CD4-positive, alpha-beta T cell treated with Interleukin-6 for 4 hours (primary cell): ENCODE results near the gene ATRN.
"Not testable (repeated sequence)": the region's sequence is repeated elsewhere in the genome, so short reads cannot be mapped to it uniquely, and the experiment has no call there.

Experiments
- DNase-seq: peaks from one replicate; pipeline ENCODE4 v3.0.0-alpha.2; 2020; ENCODE audit warnings: mixed read lengths

ATRN gene

GRCh38 chr20:3521852-3522740 lies 51.3 kb downstream of the ATRN start:
- DNase-seq, result no peak

DNA sequence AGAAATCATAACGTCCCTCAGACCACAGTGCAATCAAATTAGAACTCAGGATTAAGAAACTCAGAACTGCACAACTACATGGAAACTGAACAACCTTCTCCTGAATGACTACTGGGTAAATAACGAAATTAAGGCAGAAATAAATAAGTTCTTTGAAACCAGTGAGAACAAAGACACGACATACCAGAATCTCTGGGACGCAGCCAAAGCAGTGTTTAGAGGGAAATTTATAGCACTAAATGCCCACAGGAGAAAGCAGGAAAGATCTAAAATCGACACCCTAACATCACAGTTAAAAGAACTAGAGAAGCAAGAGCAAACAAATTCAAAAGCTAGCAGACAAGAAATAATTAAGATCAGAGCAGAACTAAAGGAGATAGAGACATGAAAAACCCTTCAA lies 53.9 kb downstream of the ATRN start:
- DNase-seq, result not testable (repeated sequence)

DNA sequence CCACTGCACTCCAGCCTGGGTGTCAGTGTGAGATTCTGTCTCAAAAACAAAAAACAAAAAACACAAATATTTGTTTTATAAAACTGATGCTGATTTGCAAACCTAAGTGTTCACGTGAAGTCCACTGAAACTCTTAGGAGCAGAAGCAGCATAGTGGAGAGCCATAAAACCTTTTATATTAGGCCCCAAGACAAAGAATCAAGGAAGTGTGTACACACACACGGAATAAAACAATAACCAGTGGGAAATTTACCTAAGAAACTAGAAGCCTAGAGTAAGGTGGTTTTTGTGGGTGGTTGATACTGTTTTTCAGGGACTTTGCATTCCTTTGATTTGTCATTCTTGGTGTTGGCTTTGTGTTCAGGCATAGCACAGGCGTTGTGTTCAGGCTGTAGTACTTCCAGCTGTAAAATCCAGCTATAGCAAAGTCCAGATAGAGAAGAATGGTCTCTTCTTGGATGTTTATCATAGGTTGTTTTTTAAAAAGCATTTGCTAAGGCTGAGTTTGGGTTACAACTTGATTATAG lies 61.3 kb downstream of the ATRN start:
- no peak for DNase-seq

DNA sequence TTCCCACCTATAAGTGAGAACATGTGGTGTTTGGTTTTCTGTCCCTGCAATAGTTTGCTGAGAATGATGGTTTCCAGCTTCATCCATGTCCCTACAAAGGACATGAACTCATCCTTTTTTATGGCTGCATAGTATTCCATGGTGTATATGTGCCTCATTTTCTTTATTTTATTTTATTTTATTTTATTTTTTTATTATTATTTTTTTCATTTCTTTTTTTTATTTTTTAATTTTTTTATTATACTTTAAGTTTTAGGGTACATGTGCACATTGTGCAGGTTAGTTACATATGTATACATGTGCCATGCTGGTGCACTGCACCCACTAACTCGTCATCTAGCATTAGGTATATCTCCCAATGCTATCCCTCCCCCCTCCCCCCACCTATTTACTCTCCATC lies 66.9 kb downstream of the ATRN start:
- not testable (repeated sequence) for DNase-seq

GRCh38 chr20:3539311-3540107 lies 68.7 kb downstream of the ATRN start:
- no peak for DNase-seq

GRCh38 chr20:3541887-3542721 lies 71.3 kb downstream of the ATRN start:
- no peak for DNase-seq

- DNase-seq, result no peak
These were observed 73.2 kb downstream of the ATRN start for GRCh38 chr20:3543901-3544507.

- no peak for DNase-seq
These were observed 74.6 kb downstream of the ATRN start for GRCh38 chr20:3545401-3545925.

- no peak for DNase-seq
These were observed 77.1 kb downstream of the ATRN start for GRCh38 chr20:3547906-3548305.

DNA sequence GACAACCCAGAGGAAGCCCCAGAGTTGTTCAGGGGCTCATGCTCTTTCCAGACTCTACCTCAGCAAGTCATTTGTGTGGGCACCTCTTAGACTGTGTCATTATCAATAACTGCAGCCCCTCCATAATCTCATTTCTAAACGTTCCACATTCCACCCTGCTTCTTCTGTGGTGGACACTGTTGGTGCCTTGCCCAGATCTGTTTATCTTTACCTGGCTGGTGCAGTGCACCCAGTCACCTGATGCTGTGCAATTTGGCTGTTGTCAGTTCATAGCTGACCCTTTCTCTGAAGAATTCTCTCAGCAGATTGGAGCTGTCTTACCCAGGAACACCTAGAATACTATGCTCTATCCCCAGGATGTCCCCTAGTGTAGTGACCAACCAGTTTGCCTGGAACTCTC lies 80.0 kb downstream of the ATRN start:
- no peak for DNase-seq

- DNase-seq, result no peak
These were observed 81.0 kb downstream of the ATRN start for GRCh38 chr20:3551681-3552434.

DNA sequence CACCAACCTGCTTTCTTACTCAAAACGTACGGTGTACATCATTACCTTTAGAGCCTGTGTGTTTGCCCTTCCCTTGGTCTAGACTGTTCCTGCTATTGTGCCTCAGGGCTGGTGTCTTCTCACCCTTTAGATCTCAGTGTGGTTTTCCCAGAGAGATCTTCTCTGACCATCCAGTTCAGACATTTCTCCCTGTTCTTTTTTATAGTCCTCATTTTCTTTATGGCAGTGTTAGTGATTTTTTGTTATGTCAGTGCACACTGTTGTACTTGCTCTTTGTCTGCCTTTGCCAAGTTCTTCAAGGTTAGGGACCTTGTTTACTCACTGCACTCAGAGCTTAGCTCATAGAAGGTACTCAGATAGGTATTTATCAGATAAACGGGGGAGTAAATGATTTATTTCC lies 82.8 kb downstream of the ATRN start:
- no peak for DNase-seq

DNA sequence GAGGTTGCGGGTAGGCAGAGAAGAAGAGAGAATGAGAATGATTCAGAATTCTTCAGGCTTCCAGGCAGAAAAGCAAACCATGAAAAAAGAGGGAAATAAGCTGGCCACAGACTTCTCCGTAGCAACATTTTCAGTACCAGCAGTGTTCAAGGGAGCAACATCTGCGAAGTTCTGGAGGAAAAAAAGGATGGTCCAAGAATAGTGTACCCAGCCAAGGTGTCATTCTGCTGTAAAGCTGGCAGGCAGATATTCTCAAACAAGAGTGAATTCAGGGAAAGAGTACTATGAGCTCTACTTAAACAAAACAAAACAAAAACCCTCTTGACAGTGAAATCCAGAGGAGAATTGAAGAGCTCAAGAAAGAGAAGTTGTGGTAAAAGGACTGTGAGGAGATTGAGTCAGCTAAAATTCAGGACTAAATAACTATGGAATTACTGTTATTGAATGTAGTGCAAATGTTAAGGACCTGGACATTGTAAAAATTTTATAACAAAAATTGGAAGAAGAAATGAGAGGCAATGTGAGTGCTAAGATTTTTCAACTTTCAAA lies 86.5 kb downstream of the ATRN start:
- no peak for DNase-seq

- DNase-seq, result no peak
These were observed 88.4 kb downstream of the ATRN start for GRCh38 chr20:3559231-3559630.

- no peak for DNase-seq
These were observed 88.8 kb downstream of the ATRN start for GRCh38 chr20:3559637-3560036.

DNA sequence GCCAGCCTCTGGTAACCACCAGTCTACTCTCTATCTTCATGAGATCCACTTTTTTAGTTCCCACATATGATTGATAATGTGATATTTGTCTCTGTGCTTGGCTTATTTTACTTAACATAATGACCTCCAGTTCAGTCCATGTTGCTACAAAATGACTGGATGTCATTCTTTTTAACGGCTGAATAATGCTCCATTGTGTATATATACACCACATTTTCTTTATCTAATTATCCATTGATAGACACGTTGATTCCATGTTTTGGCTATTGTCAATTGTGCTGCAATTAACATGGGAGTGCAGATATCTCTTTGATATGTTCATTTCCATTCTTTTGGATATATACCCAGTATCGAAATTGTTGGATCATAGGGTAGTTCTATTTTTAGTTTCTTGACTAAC lies 89.3 kb downstream of the ATRN start:
- no peak for DNase-seq

DNA sequence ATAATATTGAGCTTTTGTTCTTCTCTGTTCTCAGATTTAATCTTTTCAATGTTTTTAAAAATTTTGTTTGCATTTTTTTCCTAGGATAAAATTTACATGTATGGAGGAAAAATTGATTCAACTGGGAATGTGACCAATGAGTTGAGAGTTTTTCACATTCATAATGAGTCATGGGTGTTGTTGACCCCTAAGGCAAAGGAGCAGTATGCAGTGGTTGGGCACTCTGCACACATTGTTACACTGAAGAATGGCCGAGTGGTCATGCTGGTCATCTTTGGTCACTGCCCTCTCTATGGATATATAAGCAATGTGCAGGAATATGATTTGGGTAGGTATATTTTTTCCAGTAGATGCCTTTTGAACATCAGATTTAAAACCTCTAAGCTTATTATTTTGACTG lies 89.8 kb downstream of the ATRN start:
- no peak for DNase-seq

DNA sequence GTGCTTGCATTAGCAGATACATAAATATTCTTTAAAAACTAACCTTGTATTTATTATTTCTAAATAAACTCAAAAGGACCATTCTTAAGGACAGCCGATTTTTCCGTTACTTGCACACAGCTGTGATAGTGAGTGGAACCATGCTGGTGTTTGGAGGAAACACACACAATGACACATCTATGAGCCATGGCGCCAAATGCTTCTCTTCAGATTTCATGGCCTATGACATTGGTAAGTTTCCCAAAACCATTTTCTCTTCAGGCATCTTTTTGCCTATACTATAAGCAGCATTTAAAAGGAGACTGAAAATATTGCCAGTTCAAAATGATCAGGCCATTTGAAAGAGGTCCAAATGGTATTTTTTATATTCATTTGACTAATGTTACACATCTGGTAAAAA lies 92.3 kb downstream of the ATRN start:
- DNase-seq, result no peak

DNA sequence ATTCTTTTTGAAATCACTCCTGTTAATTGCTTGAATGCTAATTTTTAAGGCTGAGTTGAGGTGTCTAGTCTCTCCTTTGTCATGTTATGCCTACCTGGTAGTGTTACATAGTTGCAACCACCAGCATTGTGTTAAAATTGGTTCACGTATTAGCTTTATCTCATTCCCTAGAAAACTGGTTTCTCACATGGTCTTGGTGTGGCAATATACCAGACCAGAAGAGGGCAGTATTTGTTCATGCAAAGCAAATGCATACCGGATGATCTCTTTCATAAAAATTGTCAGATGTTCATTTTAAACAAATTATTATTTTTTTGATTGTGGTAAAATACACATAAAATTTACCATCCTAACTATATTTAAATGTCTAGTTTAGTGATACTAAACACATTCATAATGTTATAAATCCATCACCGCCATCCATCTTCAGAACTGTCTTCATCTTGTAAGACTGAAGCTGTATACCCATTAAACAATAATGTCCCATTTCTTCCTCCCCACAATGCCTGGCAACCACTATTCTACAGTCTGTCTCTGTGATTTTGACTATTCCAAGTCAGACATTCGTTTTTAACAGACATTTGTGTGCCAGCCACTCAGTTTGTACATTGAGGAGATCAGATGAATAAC lies 92.8 kb downstream of the ATRN start:
- no peak for DNase-seq

DNA sequence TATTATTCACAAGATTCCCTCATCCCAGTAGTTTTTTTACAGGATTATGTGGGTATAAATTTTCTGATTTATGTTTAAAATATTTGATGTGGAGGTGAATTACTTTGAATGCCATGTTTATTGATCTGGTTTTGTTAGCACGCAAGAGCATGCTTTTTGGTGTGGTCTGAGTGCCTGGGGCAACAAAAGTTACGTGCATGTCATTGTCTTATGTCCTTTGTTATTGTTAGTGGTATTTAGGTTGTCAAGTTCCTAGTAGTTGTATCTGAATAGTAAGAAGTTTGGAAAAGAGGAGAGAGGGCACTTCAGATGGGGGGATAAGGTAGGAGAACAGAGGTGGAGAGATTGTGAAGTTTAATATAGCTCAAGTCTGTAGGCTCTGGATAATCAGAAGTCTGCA lies 95.0 kb downstream of the ATRN start:
- DNase-seq, result no peak

- DNase-seq, result no peak
These were observed 101.3 kb downstream of the ATRN start for GRCh38 chr20:3572151-3572550.
